ENCODE results near the gene COL17A1. TPM values are rescaled to one million over a fixed set of nuclear protein-coding genes. Genes with fewer than 3 reads are reported as not detected.

COL17A1 gene
- total RNA-seq, 1 donor from 2014 or later = 1.5 TPM

DNA sequence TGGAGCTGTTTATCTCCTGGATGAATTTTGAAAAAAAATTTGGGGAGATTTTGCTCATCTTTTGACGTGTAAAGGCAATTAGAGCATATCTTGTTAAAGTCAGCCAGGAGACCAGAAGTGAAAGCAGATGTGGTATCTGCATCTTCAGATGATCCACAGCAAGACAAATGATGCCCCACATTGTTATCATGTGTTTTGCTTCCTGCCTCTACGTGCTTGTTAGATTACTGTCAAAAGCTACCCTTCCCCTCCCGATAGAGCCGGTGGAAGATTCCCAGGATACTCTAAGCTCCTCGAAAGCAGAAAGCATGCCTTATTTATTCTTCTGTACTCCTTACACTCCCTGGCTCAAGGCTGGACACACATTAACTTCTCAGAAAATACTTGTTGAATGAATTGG lies 12.9 kb downstream of the COL17A1 start:
- no peaks in the 10 kb centered on the region for H3K9me3 ChIP-seq
- no peak for DNase-seq
- no peak overlapping the region for H3K4me3 ChIP-seq
- H3K27me3 ChIP-seq = no peaks in the 10 kb centered on the region
- H3K27ac ChIP-seq = no peak overlapping the region
- ATAC-seq = no peak
- no peaks in the 10 kb centered on the region for H3K36me3 ChIP-seq
- intact Hi-C loops (cut with DNase I) = no loop called here
- TF ChIP-seq, protein P1, sequence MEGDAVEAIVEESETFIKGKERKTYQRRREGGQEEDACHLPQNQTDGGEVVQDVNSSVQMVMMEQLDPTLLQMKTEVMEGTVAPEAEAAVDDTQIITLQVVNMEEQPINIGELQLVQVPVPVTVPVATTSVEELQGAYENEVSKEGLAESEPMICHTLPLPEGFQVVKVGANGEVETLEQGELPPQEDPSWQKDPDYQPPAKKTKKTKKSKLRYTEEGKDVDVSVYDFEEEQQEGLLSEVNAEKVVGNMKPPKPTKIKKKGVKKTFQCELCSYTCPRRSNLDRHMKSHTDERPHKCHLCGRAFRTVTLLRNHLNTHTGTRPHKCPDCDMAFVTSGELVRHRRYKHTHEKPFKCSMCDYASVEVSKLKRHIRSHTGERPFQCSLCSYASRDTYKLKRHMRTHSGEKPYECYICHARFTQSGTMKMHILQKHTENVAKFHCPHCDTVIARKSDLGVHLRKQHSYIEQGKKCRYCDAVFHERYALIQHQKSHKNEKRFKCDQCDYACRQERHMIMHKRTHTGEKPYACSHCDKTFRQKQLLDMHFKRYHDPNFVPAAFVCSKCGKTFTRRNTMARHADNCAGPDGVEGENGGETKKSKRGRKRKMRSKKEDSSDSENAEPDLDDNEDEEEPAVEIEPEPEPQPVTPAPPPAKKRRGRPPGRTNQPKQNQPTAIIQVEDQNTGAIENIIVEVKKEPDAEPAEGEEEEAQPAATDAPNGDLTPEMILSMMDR (IDR thresholded peaks at IDR 0.05) = no peak
- no peaks in the 10 kb centered on the region for H3K4me1 ChIP-seq

DNA sequence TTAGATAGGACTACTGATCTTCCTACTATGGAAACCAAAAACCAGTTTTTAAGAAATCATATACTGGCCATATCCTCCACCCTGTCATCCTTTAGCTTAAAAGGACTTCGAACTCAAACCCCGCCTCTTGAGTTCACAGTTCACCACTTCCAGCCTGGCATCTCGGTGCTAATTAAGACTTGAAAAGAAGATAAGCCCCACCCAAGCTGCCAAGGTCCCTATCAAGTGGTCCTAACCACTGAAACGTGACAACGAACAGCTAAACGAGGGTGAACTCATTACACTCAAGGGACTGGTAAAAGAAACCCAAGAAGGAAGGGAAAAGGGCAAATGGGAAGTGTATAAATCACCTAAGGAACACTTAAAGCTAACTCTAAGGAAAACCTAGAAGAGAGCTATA lies 16.1 kb downstream of the COL17A1 start:
- Histone ChIP-seq H3K4me1 (no peaks in the 10 kb centered on the region), H3K4me3 (no peak overlapping the region), H3K36me3 (no peaks in the 10 kb centered on the region), H3K27ac (no peak overlapping the region), H3K27me3 (no peaks in the 10 kb centered on the region), H3K9me3 (no peaks in the 10 kb centered on the region)
- intact Hi-C loops (cut with DNase I) = no loop called here
- no peak for ATAC-seq
- DNase-seq = no peak
- TF ChIP-seq, protein P1 (IDR thresholded peaks at IDR 0.05) = no peak

DNA sequence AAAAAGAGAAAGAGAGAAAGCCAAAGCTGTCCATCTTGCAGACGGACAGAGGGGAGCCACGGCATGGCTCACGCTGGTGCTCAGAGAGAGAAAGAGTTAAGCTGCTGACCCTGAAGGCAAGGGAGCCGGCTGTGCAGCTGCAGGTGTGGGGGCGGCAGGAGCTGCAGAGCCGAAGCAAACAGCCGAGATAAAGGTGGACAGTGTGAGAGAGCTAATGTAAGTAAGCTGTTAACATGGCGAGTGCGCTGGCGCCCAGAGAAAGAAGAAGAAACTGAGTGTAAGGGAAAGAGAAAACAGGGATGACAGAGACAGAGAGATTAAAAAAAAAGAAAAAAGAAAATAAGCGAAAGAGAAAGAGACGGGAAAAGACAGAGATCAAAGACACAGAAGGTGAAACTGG lies 18.2 kb downstream of the COL17A1 start:
- Histone ChIP-seq H3K36me3 (no peaks in the 10 kb centered on the region), H3K4me3 (no peak overlapping the region), H3K4me1 (no peaks in the 10 kb centered on the region), H3K27ac (no peak overlapping the region), H3K9me3 (no peaks in the 10 kb centered on the region), H3K27me3 (no peaks in the 10 kb centered on the region)
- intact Hi-C loops (cut with DNase I) = no loop called here
- TF ChIP-seq, protein P1 (IDR thresholded peaks at IDR 0.05) = no peak
- ATAC-seq (no peak), DNase-seq (no peak)

DNA sequence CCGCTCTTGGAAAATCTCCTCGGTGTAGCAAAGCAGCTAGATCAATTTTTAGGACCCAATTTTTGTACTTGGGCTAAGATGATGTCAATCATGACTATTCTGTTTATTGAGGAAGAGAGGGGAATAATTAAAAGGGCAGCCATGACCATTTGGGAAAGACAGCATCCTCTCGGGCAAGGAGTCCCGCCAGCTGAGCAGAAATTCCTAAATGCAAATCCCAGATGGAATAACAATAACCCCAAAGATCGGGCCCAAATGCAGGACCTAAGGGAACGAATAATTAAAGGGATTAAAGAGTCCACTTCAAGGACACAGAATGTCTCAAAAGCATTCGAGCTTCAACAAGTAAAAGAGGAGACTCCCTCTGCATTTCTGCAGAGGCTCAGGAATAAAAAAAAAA lies 18.7 kb downstream of the COL17A1 start:
- intact Hi-C loops (cut with DNase I) = no loop called here
- ATAC-seq (no peak), DNase-seq (no peak)
- no peak overlapping the region for H3K4me3 ChIP-seq
- H3K27ac ChIP-seq = no peak overlapping the region
- H3K36me3 ChIP-seq = no peaks in the 10 kb centered on the region
- no peaks in the 10 kb centered on the region for H3K27me3 ChIP-seq
- no peaks in the 10 kb centered on the region for H3K9me3 ChIP-seq
- H3K4me1 ChIP-seq = no peaks in the 10 kb centered on the region
- TF ChIP-seq, protein P1 (IDR thresholded peaks at IDR 0.05) = no peak

DNA sequence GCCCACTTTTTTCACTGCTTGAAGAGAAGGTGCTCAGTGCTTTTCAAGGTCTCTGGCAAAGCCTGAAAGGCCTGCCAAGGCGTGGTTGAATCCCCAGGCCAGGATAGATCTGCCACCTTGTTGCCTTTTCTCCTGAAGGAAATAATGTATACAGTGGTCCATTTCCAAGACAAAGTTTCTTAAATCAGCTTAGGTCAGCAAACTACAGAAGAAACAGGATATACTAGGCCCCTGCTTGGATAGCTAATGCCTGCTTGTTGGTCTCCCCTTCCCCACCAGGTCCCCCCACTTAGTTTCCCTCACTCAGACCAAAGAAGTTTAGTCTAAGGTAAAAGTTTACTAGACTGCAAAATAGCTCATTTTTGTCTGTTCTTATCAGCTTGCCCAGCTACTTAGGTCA lies 19.9 kb downstream of the COL17A1 start:
- Histone ChIP-seq H3K27ac (no peak overlapping the region), H3K27me3 (no peaks in the 10 kb centered on the region), H3K4me1 (no peaks in the 10 kb centered on the region), H3K9me3 (no peaks in the 10 kb centered on the region), H3K36me3 (no peaks in the 10 kb centered on the region), H3K4me3 (no peak overlapping the region)
- no peak for DNase-seq
- TF ChIP-seq, protein P1 (IDR thresholded peaks at IDR 0.05) = no peak
- intact Hi-C loops (cut with DNase I) = no loop called here
- ATAC-seq = no peak

DNA sequence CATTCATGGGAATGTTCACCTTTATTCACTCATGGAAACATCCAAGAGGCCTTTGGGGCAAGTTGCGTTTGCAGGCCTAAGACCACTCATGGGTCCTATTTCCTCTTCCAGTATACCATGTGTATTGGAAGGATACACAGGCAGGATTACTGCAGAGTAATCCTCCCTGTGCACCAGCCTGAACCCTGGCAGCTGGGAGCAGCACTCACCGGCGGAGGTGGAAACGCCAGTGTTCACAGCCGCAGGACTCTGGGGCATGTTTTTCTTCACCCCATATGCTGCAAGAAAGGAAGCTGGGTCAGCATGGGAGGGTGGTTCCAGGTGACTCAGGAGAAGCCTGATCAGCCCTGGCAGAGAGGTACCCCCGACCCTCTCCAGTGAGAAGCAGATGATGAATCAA lies 24.5 kb downstream of the COL17A1 start:
- ATAC-seq (no peak), DNase-seq (no peak)
- intact Hi-C loops (cut with DNase I) = no loop called here
- no peaks in the 10 kb centered on the region for H3K36me3 ChIP-seq
- no peak overlapping the region for H3K4me3 ChIP-seq
- TF ChIP-seq, protein P1 (IDR thresholded peaks at IDR 0.05) = no peak
- no peaks in the 10 kb centered on the region for H3K27me3 ChIP-seq
- no peaks in the 10 kb centered on the region for H3K9me3 ChIP-seq
- H3K4me1 ChIP-seq = no peaks in the 10 kb centered on the region
- H3K27ac ChIP-seq = no peak overlapping the region

All from upper lobe of right lung (tissue), 1 donor.